ENCODE results near the gene CARD9. TPM values are rescaled to one million over a fixed set of nuclear protein-coding genes. Genes with fewer than 3 reads are reported as not detected.

CARD9 gene
- total and polyA plus RNA-seq, 2 donors (not counting 1 experiment from before 2014, with no cell fraction given), result 0.69 to 3.3 TPM

GRCh38 chr9:136419092-136419420 is 45.6 kb upstream of the CARD9 start:
- Histone ChIP-seq H3K4me1 (ENCODE audit: control insufficient read depth, extremely low read depth, insufficient read depth, low read length) (no peaks in the 10 kb centered on the region), H3K27ac (ENCODE audit: insufficient read depth, low read length) (no peak overlapping the region), H3K27me3 (ENCODE audit: control insufficient read depth, insufficient read depth, low read length) (no peaks in the 10 kb centered on the region), H4K20me1 (ENCODE audit: control insufficient read depth, extremely low read depth, insufficient read depth, low read length) (no peaks in the 10 kb centered on the region), H3K4me3 (replicated peaks in 1 of 4; ENCODE audit: control extremely low read depth in 1 of 4, insufficient read depth in 1 of 4, low read depth in 3 of 4, low read length in 4 of 4) (no peak overlapping the region), H3K9ac (ENCODE audit: insufficient read depth, low read length) (no peak overlapping the region), H3K79me2 (ENCODE audit: control insufficient read depth, insufficient read depth, low read length) (no peaks in the 10 kb centered on the region), H3K9me3 (ENCODE audit: control insufficient read depth, insufficient read depth, low read depth, low read length) (no peaks in the 10 kb centered on the region), H2AFZ (ENCODE audit: low read length) (no peak overlapping the region), H3K4me2 (ENCODE audit: extremely low read depth, insufficient read depth, low read length) (no peak overlapping the region), H3K36me3 (ENCODE audit: control insufficient read depth, insufficient read depth, low read length) (peaks cover 51% of the 10 kb centered on the region)
- DNase-seq (ENCODE audit: low read depth in 2 of 2), result no peak
- no peak for TF ChIP-seq CTCF (conservative IDR thresholded peaks at IDR 0.05 in 1 of 2, IDR thresholded peaks at IDR 0.05 in 1 of 2; ENCODE audit: low read depth in 1 of 2, low read length in 2 of 2)
- no peak for TF ChIP-seq EZH2 (IDR thresholded peaks at IDR 0.05; ENCODE audit: low read length, missing control alignments)

GRCh38 chr9:136418182-136419091 is 45.0 kb upstream of the CARD9 start:
- TF ChIP-seq EZH2 (IDR thresholded peaks at IDR 0.05; ENCODE audit: low read length, missing control alignments) (no peak), CTCF (conservative IDR thresholded peaks at IDR 0.05 in 1 of 2, IDR thresholded peaks at IDR 0.05 in 1 of 2; ENCODE audit: low read depth in 1 of 2, low read length in 2 of 2) (no peak)
- no peak overlapping the region for H3K27ac ChIP-seq (ENCODE audit: insufficient read depth, low read length)
- no peak overlapping the region for H3K4me3 ChIP-seq (replicated peaks in 1 of 4; ENCODE audit: control extremely low read depth in 1 of 4, insufficient read depth in 1 of 4, low read depth in 3 of 4, low read length in 4 of 4)
- H3K27me3 ChIP-seq (ENCODE audit: control insufficient read depth, insufficient read depth, low read length), result no peaks in the 10 kb centered on the region
- H3K36me3 ChIP-seq (ENCODE audit: control insufficient read depth, insufficient read depth, low read length), result peaks cover 53% of the 10 kb centered on the region
- H2AFZ ChIP-seq (ENCODE audit: low read length), result no peak overlapping the region
- H3K4me2 ChIP-seq (ENCODE audit: extremely low read depth, insufficient read depth, low read length), result no peak overlapping the region
- H4K20me1 ChIP-seq (ENCODE audit: control insufficient read depth, extremely low read depth, insufficient read depth, low read length), result no peaks in the 10 kb centered on the region
- no peaks in the 10 kb centered on the region for H3K9me3 ChIP-seq (ENCODE audit: control insufficient read depth, insufficient read depth, low read depth, low read length)
- no peak overlapping the region for H3K9ac ChIP-seq (ENCODE audit: insufficient read depth, low read length)
- peaks cover 3% of the 10 kb centered on the region for H3K79me2 ChIP-seq (ENCODE audit: control insufficient read depth, insufficient read depth, low read length)
- H3K4me1 ChIP-seq (ENCODE audit: control insufficient read depth, extremely low read depth, insufficient read depth, low read length), result no peaks in the 10 kb centered on the region
- no peak for DNase-seq (ENCODE audit: low read depth in 2 of 2)

- peaks cover 45% of the 10 kb centered on the region for H3K36me3 ChIP-seq (ENCODE audit: control insufficient read depth, insufficient read depth, low read length)
- H3K79me2 ChIP-seq (ENCODE audit: control insufficient read depth, insufficient read depth, low read length), result peaks cover 16% of the 10 kb centered on the region
- H4K20me1 ChIP-seq (ENCODE audit: control insufficient read depth, extremely low read depth, insufficient read depth, low read length), result no peaks in the 10 kb centered on the region
- TF ChIP-seq EZH2 (IDR thresholded peaks at IDR 0.05; ENCODE audit: low read length, missing control alignments), result no peak
- no peak for TF ChIP-seq CTCF (conservative IDR thresholded peaks at IDR 0.05 in 1 of 2, IDR thresholded peaks at IDR 0.05 in 1 of 2; ENCODE audit: low read depth in 1 of 2, low read length in 2 of 2)
- no peaks in the 10 kb centered on the region for H3K27me3 ChIP-seq (ENCODE audit: control insufficient read depth, insufficient read depth, low read length)
- H3K4me3 ChIP-seq (replicated peaks in 1 of 4; ENCODE audit: control extremely low read depth in 1 of 4, insufficient read depth in 1 of 4, low read depth in 3 of 4, low read length in 4 of 4), result no peak overlapping the region
- H2AFZ ChIP-seq (ENCODE audit: low read length), result no peak overlapping the region
- H3K4me1 ChIP-seq (ENCODE audit: control insufficient read depth, extremely low read depth, insufficient read depth, low read length), result peaks cover 2% of the 10 kb centered on the region
- H3K4me2 ChIP-seq (ENCODE audit: extremely low read depth, insufficient read depth, low read length), result no peak overlapping the region
- no peak overlapping the region for H3K9ac ChIP-seq (ENCODE audit: insufficient read depth, low read length)
- DNase-seq (ENCODE audit: low read depth in 2 of 2), result no peak
- H3K27ac ChIP-seq (ENCODE audit: insufficient read depth, low read length), result no peak overlapping the region
- no peaks in the 10 kb centered on the region for H3K9me3 ChIP-seq (ENCODE audit: control insufficient read depth, insufficient read depth, low read depth, low read length)
Observed at GRCh38 chr9:136416914-136417313, 43.4 kb upstream of the CARD9 start.

Measured in fibroblast of lung (primary cell).